MCF 10A (cell line): ENCODE measurements around the gene KIZ. TPM values are rescaled to one million over a fixed set of nuclear protein-coding genes. Genes with fewer than 3 reads are reported as not detected.
A peak's percentile ranks its signal among the peaks of the same experiment; 100 is the strongest.

Experiments
- BruUV-seq: library from RNA; stranded (reverse); fragments of 400-500 nt; replicated peaks from 2 replicates; lab custom pipeline; 2021; lab: Mats Ljungman, UMichigan
- CTCF ChIA-PET: fragments of 300-600 bp; sonication (Branson Sonifier 250); formaldehyde crosslinking; extraction: SDS; loops from one replicate; lab custom pipeline; 2021; ENCODE audit warnings: antibody characterized with exemption, inconsistent platforms; lab: Yijun Ruan, JAX
- POLR2A ChIA-PET: fragments of 300-600, 350-650 bp; sonication (Branson Sonifier 250); formaldehyde crosslinking; extraction: SDS; loops from one replicate; lab custom pipeline; 2020; ENCODE audit warnings: antibody characterized with exemption, inconsistent platforms; lab: Yijun Ruan, JAX
- DNase-seq: peaks from one replicate; pipeline ENCODE4 v3.0.0-alpha.2; 2018; ENCODE audit not compliant: unreplicated experiment
- H3K27ac Mint-ChIP-seq: one replicate; pipeline ENCODE4 v1.8.0; 2022; ENCODE audit warnings: mild to moderate bottlenecking, low read depth, mixed read lengths; ENCODE audit not compliant: unreplicated experiment
- H3K27me3 Mint-ChIP-seq: one replicate; pipeline ENCODE4 v1.8.0; 2022; ENCODE audit warnings: mixed read lengths; ENCODE audit not compliant: insufficient read depth, unreplicated experiment
- H3K36me3 Mint-ChIP-seq: one replicate; pipeline ENCODE4 v1.8.0; 2022; ENCODE audit warnings: mild to moderate bottlenecking, moderate library complexity, mixed read lengths; ENCODE audit not compliant: insufficient read depth, unreplicated experiment
- H3K4me1 Mint-ChIP-seq: one replicate; pipeline ENCODE4 v1.8.0; 2022; ENCODE audit warnings: mixed read lengths; ENCODE audit not compliant: insufficient read depth, unreplicated experiment
- H3K4me3 Mint-ChIP-seq: one replicate; pipeline ENCODE4 v1.8.0; 2022; ENCODE audit warnings: mild to moderate bottlenecking, moderate library complexity, mixed read lengths; ENCODE audit not compliant: unreplicated experiment
- H3K9me3 Mint-ChIP-seq: one replicate; pipeline ENCODE4 v1.8.0; 2022; ENCODE audit warnings: mixed read lengths; ENCODE audit not compliant: unreplicated experiment
- intact Hi-C: fragments of 100-400 bp; cut with micrococcal nuclease; formaldehyde crosslinking; loops from 2 replicates; pipeline ENCODE4 v1.14.1; 2022
- total RNA-seq: library from RNA; stranded (reverse); gene quantifications from 2 replicates; pipeline ENCODE4 v1.2.3, GENCODE V29; 2022
- TF ChIP-seq, protein P1 (sequence below): fragments of 200-600 bp; IDR thresholded peaks from one replicate; pipeline ENCODE4 v1.8.0; 2022; ENCODE audit warnings: antibody characterized with exemption, mild to moderate bottlenecking; ENCODE audit not compliant: unreplicated experiment

The KIZ gene
- total RNA-seq, 1 experiment from 2014 or later: 56.1 TPM

DNA sequence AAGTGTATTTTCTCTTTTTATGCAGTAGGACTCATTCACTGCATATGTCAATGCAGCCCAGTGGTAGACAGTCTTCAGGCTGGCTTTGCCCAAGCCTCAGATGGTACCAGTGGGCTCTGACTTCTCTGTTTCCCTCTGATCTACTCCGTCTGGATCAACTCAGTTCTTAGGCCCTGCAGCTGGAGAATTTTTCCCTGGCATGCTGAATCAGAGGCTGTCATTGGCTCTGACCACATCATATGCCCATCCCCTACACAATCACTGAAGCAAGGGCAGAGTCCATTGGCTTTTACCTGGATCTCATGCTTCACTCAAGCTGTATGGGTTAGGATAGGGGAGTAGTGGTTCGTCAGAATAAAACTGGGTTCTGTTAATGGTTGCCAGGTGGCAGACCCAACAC, 57.8 kb downstream of the KIZ start:
- Mint-ChIP-seq H3K36me3 (peaks cover 8% of the 10 kb centered on the region), H3K27ac (peak overlapping the region; percentile 61), H3K4me1 (peaks cover 38% of the 10 kb centered on the region), H3K4me3 (peak overlapping the region; percentile 26), H3K27me3 (no peaks in the 10 kb centered on the region), H3K9me3 (peaks cover 6% of the 10 kb centered on the region)
- TSS peak; percentile 17 for BruUV-seq
- DNase-seq: peak; percentile 29
- intact Hi-C loops: loop anchor here (2.0 to 5.0 kb wide), 2 partner anchors 57 to 119 kb away; partner anchors contain the start of genes KIZ and XRN2
- CTCF ChIA-PET: interaction anchor here (0.6 to 3.7 kb wide), 12 partner anchors 12 to 346 kb away, joined by 3 to 22 read pairs (median 6); partner anchors contain the start of gene KIZ
- POLR2A ChIA-PET: interaction anchor here (0.6 to 4.9 kb wide), 17 partner anchors 10 to 471 kb away, joined by 3 to 84 read pairs (median 4); partner anchors contain the start of genes KIZ, RALGAPA2 and XRN2
- TF ChIP-seq, protein P1, sequence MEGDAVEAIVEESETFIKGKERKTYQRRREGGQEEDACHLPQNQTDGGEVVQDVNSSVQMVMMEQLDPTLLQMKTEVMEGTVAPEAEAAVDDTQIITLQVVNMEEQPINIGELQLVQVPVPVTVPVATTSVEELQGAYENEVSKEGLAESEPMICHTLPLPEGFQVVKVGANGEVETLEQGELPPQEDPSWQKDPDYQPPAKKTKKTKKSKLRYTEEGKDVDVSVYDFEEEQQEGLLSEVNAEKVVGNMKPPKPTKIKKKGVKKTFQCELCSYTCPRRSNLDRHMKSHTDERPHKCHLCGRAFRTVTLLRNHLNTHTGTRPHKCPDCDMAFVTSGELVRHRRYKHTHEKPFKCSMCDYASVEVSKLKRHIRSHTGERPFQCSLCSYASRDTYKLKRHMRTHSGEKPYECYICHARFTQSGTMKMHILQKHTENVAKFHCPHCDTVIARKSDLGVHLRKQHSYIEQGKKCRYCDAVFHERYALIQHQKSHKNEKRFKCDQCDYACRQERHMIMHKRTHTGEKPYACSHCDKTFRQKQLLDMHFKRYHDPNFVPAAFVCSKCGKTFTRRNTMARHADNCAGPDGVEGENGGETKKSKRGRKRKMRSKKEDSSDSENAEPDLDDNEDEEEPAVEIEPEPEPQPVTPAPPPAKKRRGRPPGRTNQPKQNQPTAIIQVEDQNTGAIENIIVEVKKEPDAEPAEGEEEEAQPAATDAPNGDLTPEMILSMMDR: no peak

DNA sequence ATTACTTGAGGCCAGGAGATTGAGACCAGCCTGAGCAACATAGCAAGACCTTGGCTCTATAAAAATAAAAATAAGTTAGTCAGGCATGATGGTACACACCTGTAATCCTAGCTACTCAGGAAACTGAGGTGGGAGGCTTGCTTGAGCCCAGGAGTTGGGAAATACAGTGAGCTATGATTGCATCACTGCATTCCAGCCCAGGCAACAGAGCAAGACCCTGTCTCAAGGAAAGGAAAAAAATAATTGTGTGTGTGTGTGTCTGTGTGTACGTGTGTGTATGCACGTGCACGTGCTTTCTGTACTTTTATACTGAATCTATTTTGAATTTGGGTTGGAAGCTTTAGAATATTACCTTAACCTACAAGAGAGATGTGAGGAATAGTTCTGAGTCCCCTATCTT, 58.9 kb downstream of the KIZ start:
- peaks cover under 1% of the 10 kb centered on the region for H3K9me3 Mint-ChIP-seq
- H3K4me3 Mint-ChIP-seq: no peak overlapping the region
- POLR2A ChIA-PET: interaction anchor here (0.6 to 4.9 kb wide), 12 partner anchors 8 to 1230 kb away, joined by 3 to 84 read pairs (median 4); partner anchors contain the start of genes KIZ and XRN2
- CTCF ChIA-PET: interaction anchor here (0.6 to 3.7 kb wide), 9 partner anchors 11 to 429 kb away, joined by 3 to 22 read pairs (median 4); partner anchors contain the start of gene KIZ
- peak; percentile 85 for DNase-seq
- H3K4me1 Mint-ChIP-seq: peaks cover 27% of the 10 kb centered on the region
- H3K27ac Mint-ChIP-seq: peak overlapping the region; percentile 61
- intact Hi-C loops: loop anchor here (5.0 kb wide), 1 partner anchor 117 kb away; the partner anchor contains the start of gene XRN2
- TF ChIP-seq, protein P1: no peak
- BruUV-seq: no TSS peak
- no peaks in the 10 kb centered on the region for H3K27me3 Mint-ChIP-seq
- peaks cover 1% of the 10 kb centered on the region for H3K36me3 Mint-ChIP-seq

DNA sequence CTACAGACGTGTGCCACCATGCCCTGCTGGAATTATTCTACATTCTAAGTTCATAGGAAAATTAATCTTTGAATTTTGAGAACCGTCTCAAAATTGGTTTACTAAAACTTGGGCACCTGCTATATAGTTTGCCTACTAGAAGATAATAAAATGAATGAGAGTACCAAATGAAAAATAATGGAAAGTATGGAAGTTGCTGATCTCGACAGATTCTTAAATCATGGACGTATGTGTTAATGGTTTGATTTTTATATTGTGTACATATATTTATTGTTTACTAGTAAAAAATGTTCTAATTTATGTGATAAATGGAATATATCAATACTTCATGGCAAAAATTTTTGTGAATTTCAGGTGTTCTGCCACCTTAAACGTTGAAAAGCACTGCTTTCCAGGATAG, 60.0 kb downstream of the KIZ start:
- ChIA-PET CTCF (interaction anchor here (2.1 kb wide), 1 partner anchor 10 kb away, joined by 11 read pairs; no protein-coding TSS in a partner anchor), POLR2A (interaction anchor here (1.2 kb wide), 1 partner anchor 23 kb away, joined by 3 read pairs; no protein-coding TSS in a partner anchor)
- no peak for DNase-seq
- Mint-ChIP-seq H3K9me3 (no peaks in the 10 kb centered on the region), H3K36me3 (no peaks in the 10 kb centered on the region), H3K4me1 (peaks cover 27% of the 10 kb centered on the region), H3K27ac (no peak overlapping the region), H3K27me3 (no peaks in the 10 kb centered on the region), H3K4me3 (no peak overlapping the region)
- TF ChIP-seq, protein P1: no peak
- BruUV-seq: no TSS peak
- intact Hi-C loops: no loop called here

DNA sequence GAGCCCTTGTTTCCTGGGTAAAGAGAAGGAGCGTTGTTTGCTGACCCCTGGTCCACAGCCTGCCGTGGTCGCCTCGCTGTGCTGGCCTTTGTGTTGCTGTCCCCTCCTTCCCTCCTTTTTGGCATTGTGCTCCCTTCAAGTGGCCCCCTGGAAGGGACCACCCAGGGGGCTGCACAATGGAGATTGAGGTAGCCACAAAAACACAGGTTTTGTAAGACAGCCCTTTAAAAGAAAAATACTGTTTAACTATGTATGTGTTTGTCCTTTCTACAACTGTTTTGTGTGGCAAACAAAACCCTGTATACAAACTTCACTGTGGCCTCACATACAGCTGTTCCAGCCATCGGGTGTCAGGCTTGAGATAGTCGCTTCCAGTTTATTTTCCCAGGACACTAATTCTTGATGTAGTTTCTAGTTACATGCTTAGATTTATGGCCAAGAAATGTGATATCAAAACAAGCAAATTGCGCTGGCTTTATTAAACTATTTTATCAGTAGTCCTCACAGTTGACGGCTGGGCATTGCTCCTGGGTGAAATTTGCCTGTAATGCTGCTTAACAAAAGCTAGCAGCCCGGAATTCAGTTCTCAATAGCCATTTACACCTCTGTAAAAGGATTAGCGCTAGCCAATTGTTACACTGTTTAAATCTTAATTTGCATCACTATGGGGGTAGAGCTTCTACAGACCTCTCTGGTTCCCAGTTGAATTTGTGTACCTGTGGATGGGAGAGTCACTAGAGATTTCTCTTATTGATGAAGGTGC, 64.1 kb downstream of the KIZ start:
- no peak overlapping the region for H3K27ac Mint-ChIP-seq
- POLR2A ChIA-PET: interaction anchor here (0.6 kb wide), 1 partner anchor 114 kb away, joined by 5 read pairs; no protein-coding TSS in a partner anchor

More for the DNA sequence above, 64.1 kb downstream of the KIZ start:
- CTCF ChIA-PET: interaction anchor here (0.9 to 2.2 kb wide), 4 partner anchors 46 to 1507 kb away, joined by 3 to 8 read pairs (median 4); no protein-coding TSS in a partner anchor
- no TSS peak for BruUV-seq
- Mint-ChIP-seq H3K4me1 (peaks cover 2% of the 10 kb centered on the region), H3K9me3 (no peaks in the 10 kb centered on the region), H3K27me3 (no peaks in the 10 kb centered on the region), H3K36me3 (peaks cover 8% of the 10 kb centered on the region), H3K4me3 (no peak overlapping the region)
- DNase-seq: no peak
- TF ChIP-seq, protein P1: no peak
- intact Hi-C loops: no loop called here
